ENCODE data around the gene TJP3.

Gene TJP3

DNA sequence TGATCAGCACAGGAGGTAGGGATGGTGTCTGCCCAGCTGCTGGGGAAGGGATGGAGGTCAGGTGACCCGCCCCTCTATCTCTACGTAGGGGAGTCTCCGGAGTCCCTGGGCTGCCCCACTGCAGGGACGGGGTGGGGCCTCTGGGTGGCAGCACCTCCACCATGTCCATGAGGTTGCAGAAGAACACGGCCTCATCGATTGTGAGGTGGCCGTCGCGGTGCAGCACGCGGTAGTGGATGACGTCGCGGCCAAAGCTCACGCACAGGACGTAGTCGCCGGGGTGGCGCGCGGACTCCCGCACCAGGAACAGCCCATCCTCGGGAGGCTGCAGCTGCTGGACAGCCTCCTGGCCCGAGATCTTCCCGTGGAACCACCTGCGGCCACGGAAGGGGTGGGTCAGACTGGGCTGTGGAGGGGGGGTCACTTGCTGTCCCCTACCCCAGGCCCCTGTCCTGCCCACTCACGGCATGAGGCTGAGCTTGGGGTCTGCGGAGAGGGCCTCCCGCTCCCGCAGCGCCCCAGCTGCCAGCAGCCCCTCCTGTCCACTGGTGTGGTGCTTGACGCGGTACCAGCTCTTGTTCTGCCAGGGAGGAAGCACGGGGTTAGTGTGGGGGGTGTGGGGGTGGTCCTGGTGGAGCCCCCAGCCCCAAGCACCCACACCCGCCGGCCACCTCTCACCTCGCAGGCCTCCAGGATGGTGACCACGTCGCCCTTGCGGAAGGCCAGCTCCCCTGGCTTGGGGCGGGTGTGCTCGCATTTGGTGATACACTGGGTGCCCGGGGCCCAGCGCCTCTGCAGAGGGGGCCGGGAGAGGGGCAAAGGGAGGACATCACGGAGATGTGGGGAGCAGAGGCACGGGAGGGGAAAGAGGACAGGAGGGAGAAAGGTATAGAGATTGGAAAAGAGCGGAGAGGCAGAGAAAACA, 75.7 kb downstream of the TJP3 start:
- no peak for DNase-seq (ENCODE audit: low spot score)

DNA sequence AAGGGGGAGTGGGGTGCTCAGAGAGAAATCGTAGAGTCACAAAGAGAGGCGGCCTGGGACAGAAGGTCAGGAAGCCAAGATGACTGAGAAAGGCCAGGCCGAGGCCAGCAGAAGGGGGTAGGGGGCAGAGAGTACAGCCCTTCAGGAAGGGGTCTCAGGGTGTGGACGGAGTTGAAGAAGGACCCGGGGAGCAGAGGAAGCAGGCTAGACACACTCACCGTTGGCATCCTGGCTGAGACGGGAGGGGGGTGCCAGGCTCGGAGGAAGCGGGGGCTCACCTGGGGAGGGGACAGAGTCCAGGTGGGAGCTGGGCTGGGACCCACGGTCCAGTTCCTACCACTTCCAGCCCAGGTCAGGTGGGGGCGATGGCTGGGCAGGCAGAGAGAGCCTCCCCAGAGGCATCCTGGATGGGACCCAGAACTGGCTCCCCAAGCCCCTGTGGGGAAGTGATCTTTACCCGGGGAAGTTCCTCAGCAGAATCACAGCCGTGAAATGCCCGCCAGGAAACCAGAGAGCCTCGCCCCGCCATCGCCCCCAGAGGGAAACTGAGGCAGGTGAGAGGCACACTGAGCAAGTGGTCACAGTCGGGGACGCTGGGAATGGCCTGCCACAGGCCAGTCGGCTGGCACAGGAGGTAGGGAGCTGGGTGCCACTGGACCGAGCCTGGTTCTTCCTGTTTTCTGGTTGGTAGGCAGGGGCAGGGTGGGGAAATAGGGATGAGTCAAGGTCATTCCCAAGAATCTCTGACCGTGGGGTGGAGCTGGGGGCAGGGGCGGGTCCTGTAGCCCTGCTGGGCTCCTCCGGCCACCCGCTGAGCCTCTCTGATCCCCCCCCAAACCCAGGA, 76.6 kb downstream of the TJP3 start:
- DNase-seq (ENCODE audit: low spot score) = no peak

DNA sequence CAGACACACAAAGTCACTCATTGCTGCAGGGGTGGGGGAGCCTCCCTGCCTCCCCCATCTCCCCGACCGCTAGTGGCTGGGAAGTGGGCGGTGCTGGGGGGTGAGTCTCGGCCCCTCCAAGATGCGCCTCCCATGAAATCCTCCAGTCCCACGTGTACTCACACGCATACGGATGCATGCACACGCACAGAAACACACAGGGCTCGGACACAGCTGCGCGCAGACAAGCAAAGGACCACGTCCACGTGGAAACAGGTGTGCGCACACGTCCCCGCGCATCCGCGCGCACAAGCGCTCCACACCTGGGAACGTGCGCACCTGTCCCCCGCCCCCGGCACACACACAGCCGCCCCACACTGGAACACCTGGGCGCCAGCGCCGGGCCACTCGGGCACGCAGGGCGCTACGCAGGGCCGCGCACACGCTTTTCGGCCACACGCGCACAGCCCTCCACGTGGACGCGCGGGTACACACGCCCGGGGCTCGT, 77.3 kb downstream of the TJP3 start:
- DNase-seq (ENCODE audit: low spot score) = no peak

DNA sequence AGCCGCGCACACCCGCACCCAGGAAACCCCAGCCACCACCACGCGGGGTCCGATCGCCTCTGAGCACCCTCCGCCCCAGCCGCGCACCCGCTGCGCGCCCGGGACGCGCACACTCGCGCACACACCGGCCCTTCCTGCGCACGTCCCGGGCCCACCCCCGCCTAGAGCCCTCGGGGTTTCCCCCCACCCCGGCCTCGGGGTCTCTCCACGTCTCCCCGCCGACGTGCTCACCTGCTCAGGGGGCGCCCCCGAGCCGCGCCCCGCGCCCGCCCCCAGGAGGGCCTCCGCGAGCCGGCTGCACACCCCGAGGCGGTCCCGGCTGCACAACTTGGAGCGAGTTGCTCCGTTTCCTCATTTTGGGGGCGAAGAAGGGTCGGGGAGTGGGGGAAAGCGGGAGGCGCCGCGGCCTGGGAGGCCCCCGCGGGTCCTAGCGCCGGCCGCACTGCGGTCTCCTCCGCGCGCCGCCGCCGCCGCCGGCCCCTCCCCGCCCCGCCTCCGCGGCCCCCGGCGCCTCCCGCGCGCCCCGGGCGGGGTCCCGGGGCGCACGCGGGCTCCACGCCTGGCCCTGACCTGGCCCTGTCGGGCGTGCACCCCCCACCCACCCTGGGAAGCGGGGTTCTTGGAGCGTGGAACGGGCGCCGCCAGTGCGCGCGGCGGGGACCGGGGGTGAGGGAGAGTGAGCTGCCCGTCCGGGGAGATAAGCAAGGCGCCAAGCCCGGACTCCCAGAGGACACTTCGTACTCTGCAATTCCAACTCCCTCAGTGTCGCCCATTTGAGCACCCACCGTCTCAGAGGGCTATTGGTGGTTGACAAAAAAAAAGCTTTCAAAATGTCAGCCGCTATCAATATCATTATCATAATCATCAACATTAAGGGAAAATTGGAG, 78.0 kb downstream of the TJP3 start, which contains the start of gene MATK:
MATK (minus strand) TSS at position 444 of the 887 bp plus-strand sequence. CDS start 1,246 bp downstream, outside the sequence.
- DNase-seq (ENCODE audit: low spot score) = no peak

DNA sequence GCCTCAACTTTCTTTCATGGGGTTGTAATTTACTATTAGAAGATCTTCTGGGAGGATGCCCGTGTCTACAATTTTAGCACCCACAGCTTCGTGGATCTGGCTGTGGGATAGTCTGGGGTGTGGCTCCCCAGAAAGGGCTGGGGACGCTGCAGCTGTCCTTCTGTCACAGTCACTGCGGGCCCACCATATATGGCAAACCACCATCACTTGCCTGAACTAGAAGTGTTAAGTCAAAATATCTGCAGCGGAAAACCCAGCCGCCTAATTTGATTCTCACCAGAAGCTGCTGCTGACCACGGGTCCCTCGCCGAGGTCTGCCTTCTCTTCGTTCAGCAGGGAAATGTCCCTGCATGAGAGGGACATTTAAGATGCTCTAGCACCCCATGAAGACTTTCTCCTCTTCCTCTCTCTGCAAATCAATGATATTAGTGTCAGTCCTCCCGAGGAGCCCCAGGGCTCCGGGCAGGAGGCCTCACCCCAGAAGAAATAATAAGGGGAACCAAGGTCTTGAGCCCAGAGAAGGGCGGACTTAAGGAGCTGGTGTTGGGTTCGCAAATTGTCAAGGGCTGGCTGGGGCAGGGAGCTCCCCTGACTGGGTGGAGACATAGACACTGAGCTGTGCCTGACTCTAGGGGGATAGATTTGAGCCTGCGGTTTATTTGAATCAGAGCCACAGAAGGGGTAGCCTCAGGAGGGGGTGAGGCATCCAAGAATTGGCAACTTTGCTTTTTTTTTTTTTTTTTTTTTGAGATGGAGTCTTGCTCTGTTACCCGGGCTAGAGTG, 81.0 kb downstream of the TJP3 start:
- no peak for DNase-seq (ENCODE audit: low spot score)

DNA sequence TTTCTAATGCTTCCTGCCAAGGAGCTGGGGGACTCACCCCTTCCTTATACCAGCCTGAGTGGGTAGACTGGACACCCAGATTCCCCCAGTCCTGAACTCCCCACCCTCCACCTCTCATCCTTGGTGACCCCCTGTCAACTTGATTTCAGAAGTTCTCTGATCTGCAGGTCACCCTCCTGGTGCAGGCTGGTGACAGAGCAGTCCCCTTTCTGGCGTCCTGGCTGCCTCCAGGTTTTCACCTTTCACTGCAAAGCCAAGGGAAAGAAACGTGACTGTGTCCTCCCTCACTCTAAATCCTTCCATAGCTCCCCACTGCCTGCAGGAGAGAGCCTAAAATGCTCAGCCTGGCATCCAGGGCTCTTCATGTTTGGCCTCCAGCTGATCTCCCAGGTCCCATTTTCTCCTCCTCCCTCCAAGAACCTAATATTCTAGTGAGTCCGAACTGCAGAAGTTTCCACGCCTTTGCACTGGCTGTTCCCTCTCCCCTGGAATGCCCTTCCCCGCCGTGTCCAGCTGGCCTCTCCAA, 82.1 kb downstream of the TJP3 start:
- no peak for DNase-seq (ENCODE audit: low spot score)

DNA sequence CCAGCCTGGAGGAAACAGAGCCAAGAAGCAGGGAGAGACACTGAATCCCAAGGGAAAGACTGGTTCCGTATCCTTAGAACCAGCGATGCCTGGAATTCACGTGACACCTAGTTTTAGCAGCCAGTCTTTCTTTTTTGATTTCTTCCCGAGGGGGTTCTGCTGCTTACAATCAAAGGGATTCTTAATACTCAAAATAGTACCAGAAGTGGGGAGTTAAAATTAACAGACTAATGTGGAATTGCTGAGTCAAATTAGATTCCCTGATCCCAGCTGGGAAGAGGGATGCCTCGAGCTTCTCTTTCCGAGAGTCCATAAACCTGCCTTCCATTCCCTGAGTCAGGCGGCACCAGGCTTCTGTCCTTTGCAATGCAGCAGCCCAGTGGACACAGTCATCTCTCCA, 82.8 kb downstream of the TJP3 start:
- no peak for DNase-seq (ENCODE audit: low spot score)

DNA sequence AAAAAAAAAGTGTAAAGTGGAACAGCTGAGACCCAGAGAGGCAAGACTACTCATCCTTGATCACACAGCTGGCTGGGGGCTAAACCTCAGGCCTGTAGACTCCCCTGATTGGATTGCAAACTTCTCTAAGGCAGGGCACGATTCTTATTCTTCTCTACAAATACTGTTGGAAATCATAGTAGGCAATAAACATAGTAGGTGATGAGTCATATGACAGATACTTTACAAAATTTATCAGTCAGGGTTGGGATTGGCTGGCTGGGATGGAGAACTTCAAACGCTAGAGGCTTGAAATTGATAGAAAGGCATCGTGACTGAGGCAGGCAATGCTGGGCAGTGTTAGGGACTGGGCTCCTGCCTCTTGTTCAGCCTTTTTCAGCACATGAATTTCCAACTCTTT, 83.9 kb downstream of the TJP3 start:
- no peak for DNase-seq (ENCODE audit: low spot score)

DNA sequence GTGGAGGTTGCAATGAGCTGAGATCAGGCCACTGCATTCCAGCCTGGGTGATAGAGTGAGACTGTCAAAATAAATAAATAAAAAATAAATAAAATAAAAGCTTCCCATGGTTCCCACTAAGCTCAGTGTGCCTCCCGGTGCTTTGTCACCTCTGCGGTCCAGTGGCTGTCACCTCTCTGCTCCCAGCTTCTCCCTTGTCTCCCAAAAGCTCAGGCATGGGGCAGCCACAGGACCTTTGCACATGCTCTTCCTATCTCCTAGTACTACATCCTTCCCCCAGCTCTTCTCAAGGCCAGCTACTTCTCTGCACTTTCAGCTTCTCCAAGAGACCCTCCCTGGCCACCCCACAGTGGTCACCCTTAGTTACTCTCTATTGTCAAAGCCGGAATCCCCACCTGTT, 85.6 kb downstream of the TJP3 start:
- no peak for DNase-seq (ENCODE audit: low spot score)

DNA sequence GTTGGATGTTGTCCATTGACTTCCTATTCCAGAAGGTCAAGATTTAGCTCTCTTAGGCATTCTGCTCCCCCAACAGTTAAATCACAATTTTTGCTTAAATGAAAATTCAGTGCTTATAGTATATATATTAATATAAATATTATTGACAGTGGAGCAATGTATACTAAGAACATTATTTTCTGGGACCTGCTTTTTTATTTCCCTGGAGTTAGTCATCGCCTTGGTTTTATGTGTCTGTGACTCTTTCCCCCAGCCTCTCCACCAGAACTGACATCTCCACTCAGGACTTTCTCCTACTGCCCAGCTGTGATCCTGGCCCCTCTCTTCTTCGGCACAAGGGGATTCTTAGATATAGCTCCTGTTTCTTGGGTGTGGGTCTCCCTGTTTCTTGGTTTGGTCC, 88.2 kb downstream of the TJP3 start:
- no peak for DNase-seq (ENCODE audit: low spot score)

DNA sequence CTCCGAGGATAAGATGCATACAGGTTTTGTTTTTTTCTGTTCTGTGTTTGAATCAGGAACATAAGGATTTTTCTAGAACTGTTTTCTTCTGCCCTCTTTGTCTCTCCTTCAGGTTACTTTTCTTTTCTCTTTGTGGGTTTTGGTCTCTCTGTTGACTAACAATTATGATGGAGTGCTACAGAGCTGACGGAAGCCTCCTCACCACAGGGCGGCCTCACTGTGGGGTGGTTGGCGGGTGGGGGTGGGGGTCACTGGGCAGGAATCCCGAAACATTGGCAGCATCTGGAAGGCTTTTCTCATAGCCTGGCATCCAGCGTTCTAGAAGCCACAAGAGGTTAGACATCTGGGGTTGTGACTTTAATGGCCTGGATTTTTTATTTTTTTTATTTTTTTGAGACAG, 90.0 kb downstream of the TJP3 start:
- DNase-seq (ENCODE audit: low spot score) = no peak

All from pons (tissue), 1 donor.